Natural killer cell (primary cell): ENCODE data around the gene SPOCD1. TPM values are rescaled to one million over a fixed set of nuclear protein-coding genes. Genes with fewer than 3 reads are reported as not detected.
A peak's percentile ranks its signal among the peaks of the same experiment; 100 is the strongest.
"Not testable (repeated sequence)": the region's sequence is repeated elsewhere in the genome, so short reads cannot be mapped to it uniquely, and the experiment has no call there.

Source experiments
- ATAC-seq, 3 donors: fragments of 150-1000 bp in 2 of 3; fragments of 200-7000 bp in 1 of 3; cut with Tn5 transposase; 1 replicate in 1 of 3; 2 replicates in 2 of 3; pipeline ENCODE4 v1.10.0; 2021; ENCODE audit warnings: mild to moderate bottlenecking in 2 of 3, moderate library complexity in 2 of 3
- DNase-seq, 2 donors: peaks; one replicate each; pipeline versions ENCODE4 v3.0.0 to v3.0.0-alpha.2; 2013 to 2021; ENCODE audit warnings: mixed read lengths in 1 of 2
- H3K27ac ChIP-seq: one replicate; pipeline ENCODE4 v1.5.1; 2013; ENCODE audit warnings: mild to moderate bottlenecking, low read length
- H3K27me3 ChIP-seq: one replicate; pipeline ENCODE4 v1.6.1; 2013; ENCODE audit warnings: low read length; ENCODE audit not compliant: control insufficient read depth, insufficient read depth
- H3K36me3 ChIP-seq: one replicate; pipeline ENCODE4 v1.6.1; 2013; ENCODE audit warnings: low read length; ENCODE audit not compliant: control insufficient read depth, insufficient read depth
- H3K4me1 ChIP-seq: one replicate; pipeline ENCODE4 v1.6.1; 2013; ENCODE audit warnings: low read length; ENCODE audit not compliant: control insufficient read depth, insufficient read depth
- H3K4me3 ChIP-seq: one replicate; pipeline ENCODE4 v1.5.1; 2013; ENCODE audit warnings: low read length
- H3K9me3 ChIP-seq: one replicate; pipeline ENCODE4 v1.6.1; 2013; ENCODE audit warnings: low read length; ENCODE audit not compliant: control insufficient read depth, insufficient read depth
- H3K27ac Mint-ChIP-seq, 2 donors: one replicate each; pipeline ENCODE4 v1.8.0; 2022; ENCODE audit warnings: mild to moderate bottlenecking in 2 of 2, mixed read lengths in 2 of 2, moderate library complexity in 1 of 2
- H3K27me3 Mint-ChIP-seq, 2 donors: one replicate each; pipeline ENCODE4 v1.8.0; 2022; ENCODE audit warnings: low read depth in 2 of 2, mixed read lengths in 2 of 2
- H3K36me3 Mint-ChIP-seq: one replicate; pipeline ENCODE4 v1.8.0; 2022; ENCODE audit warnings: mixed read lengths
- H3K4me1 Mint-ChIP-seq, 2 donors: one replicate each; pipeline ENCODE4 v1.8.0; 2022; ENCODE audit warnings: mixed read lengths in 2 of 2
- H3K4me3 Mint-ChIP-seq: one replicate; pipeline ENCODE4 v1.8.0; 2022; ENCODE audit warnings: mild to moderate bottlenecking, moderate library complexity, mixed read lengths
- H3K9me3 Mint-ChIP-seq, 2 donors: one replicate each; pipeline ENCODE4 v1.8.0; 2022; ENCODE audit warnings: mixed read lengths in 2 of 2
- WGBS: methylation state at CpG from one replicate; pipeline ENCODE4 v1.1.7; 2013; ENCODE audit warnings: missing lambda C conversion rate; ENCODE audit not compliant: insufficient coverage; 5-methylcytosine and 5-hydroxymethylcytosine counted together
- intact Hi-C: fragments of 100-400 bp; cut with micrococcal nuclease; formaldehyde crosslinking; loops from one replicate; pipeline ENCODE4 v1.14.2; 2022
- total RNA-seq, 4 donors: library from RNA; stranded (reverse); fragments of 120-200 nt in 1 of 4; gene quantifications; one replicate each; pipeline versions ENCODE4 v1.2.3 to v1.2.4, GENCODE V29; 2013 to 2022
- TF ChIP-seq, protein P1 (sequence below): fragments of 200-600 bp; IDR thresholded peaks from one replicate; pipeline ENCODE4 v1.8.0; 2022; ENCODE audit warnings: antibody characterized with exemption

The SPOCD1 gene
- total RNA-seq, 3 donors from 2014 or later (not counting 1 experiment from before 2014, with no cell fraction given) = 0.54 to 0.68 TPM; not detected in 1

GRCh38 chr1:31818206-31818605 is 2.4 kb upstream of the SPOCD1 start:
- no peaks in the 10 kb centered on the region for H3K36me3 ChIP-seq
- no peaks in the 10 kb centered on the region for H3K27me3 ChIP-seq
- TF ChIP-seq, protein P1, sequence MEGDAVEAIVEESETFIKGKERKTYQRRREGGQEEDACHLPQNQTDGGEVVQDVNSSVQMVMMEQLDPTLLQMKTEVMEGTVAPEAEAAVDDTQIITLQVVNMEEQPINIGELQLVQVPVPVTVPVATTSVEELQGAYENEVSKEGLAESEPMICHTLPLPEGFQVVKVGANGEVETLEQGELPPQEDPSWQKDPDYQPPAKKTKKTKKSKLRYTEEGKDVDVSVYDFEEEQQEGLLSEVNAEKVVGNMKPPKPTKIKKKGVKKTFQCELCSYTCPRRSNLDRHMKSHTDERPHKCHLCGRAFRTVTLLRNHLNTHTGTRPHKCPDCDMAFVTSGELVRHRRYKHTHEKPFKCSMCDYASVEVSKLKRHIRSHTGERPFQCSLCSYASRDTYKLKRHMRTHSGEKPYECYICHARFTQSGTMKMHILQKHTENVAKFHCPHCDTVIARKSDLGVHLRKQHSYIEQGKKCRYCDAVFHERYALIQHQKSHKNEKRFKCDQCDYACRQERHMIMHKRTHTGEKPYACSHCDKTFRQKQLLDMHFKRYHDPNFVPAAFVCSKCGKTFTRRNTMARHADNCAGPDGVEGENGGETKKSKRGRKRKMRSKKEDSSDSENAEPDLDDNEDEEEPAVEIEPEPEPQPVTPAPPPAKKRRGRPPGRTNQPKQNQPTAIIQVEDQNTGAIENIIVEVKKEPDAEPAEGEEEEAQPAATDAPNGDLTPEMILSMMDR = no peak
- H3K4me1 Mint-ChIP-seq = peaks cover 11 to 20% of the 10 kb centered on the region in 2 donors
- peaks cover 5% of the 10 kb centered on the region for H3K4me1 ChIP-seq
- H3K27ac ChIP-seq = no peak overlapping the region
- intact Hi-C loops = no loop called here
- DNase-seq = no peak
- H3K9me3 ChIP-seq = no peaks in the 10 kb centered on the region
- H3K4me3 Mint-ChIP-seq = no peak overlapping the region
- no peaks in the 10 kb centered on the region for H3K36me3 Mint-ChIP-seq
- no peak for ATAC-seq
- WGBS = no CpG with 5 or more reads among the region's 1 CpG
- H3K27me3 Mint-ChIP-seq = no peaks in the 10 kb centered on the region
- no peak overlapping the region for H3K4me3 ChIP-seq
- no peak overlapping the region for H3K27ac Mint-ChIP-seq
- no peaks in the 10 kb centered on the region for H3K9me3 Mint-ChIP-seq

DNA sequence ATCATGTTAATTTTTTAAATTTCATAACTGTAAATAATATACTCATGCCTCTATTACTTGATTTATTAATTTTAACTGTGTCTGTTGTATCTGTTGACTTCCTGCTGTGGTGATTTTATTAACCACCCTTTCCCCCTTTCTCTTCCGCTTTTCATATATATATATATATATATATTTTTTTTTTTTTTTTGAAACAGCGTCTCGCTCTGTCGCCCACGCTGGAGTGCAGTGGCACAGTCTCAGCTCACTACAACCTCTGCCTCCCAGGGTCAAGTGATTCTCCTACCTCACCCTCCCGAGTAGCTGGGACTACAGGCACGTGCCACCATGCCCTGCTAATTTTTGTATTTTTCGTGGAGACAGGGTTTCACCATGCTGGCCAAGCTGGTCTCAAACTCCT is 1.1 kb upstream of the SPOCD1 start:
- Mint-ChIP-seq H3K4me1 (peaks cover 11 to 20% of the 10 kb centered on the region in 2 donors), H3K4me3 (peak overlapping the region; percentile 46), H3K27ac (peak overlapping the region in 1 of 2 donors; percentile 64)
- H3K36me3 ChIP-seq, H3K9me3 Mint-ChIP-seq, H3K27me3 ChIP-seq, H3K36me3 Mint-ChIP-seq, H3K4me3 ChIP-seq, H3K27ac ChIP-seq, H3K9me3 ChIP-seq, H3K4me1 ChIP-seq, DNase-seq, H3K27me3 Mint-ChIP-seq: not testable (repeated sequence)
- intact Hi-C loops = loop anchor here (1.0 kb wide), 1 partner anchor 147 kb away; no protein-coding TSS in a partner anchor
- WGBS = 8% methylated on average over 7 of the region's 8 CpGs
- ATAC-seq = peak in 1 of 3 donors; percentile 33

DNA sequence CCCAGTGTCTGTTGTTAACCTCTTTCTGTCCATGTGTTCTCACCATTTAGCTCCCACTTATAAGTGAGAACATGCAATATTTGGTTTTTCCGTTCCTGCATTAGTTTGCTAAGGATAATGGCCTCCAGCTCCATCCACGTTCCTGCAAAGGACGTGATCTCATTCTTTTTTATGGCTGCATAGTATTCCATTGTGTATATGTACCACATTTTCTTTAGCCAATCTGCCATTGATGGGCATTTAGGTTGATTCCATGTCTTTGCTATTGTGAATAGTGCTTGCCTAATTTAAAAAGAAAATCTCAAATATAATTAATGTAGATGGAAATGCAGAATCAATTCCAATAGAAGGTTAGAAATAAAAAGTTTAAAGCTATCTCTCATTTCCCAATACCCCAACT is 679 bp upstream of the SPOCD1 start:
- WGBS = 100% methylated on average over 3 of the region's 3 CpGs
- not testable (repeated sequence) for ATAC-seq, H3K4me1 ChIP-seq, H3K27me3 ChIP-seq, H3K36me3 Mint-ChIP-seq, H3K27ac ChIP-seq, H3K9me3 ChIP-seq, DNase-seq, H3K9me3 Mint-ChIP-seq, H3K4me3 ChIP-seq, H3K27me3 Mint-ChIP-seq, H3K36me3 ChIP-seq
- H3K4me3 Mint-ChIP-seq = peak overlapping the region; percentile 46
- peaks cover 11 to 20% of the 10 kb centered on the region in 2 donors for H3K4me1 Mint-ChIP-seq
- H3K27ac Mint-ChIP-seq = peak overlapping the region in 1 of 2 donors; percentile 64
- intact Hi-C loops = loop anchor here (1.0 kb wide), 1 partner anchor 148 kb away; no protein-coding TSS in a partner anchor

DNA sequence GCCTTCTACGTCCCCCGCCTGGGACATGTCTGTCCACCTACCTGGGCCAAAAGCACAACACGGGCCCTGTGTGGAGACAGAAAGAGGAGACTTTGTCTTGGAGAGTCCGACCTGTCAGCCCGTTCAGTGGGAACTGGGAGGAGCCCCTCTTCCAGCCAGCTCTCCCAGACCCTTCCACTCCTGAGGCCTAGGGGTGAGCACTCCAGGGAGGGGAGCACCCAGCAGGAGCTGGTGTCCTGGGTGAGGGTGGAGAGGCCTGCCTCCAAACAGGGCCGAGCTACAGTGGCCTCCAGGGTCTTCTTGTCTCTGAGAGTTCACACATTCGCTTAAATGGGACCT is 546 bp downstream of the SPOCD1 start:
- intact Hi-C loops = no loop called here
- Mint-ChIP-seq H3K36me3 (no peaks in the 10 kb centered on the region), H3K27me3 (no peaks in the 10 kb centered on the region), H3K4me1 (peaks cover 11 to 20% of the 10 kb centered on the region in 2 donors), H3K27ac (peak overlapping the region in 1 of 2 donors; percentile 57), H3K4me3 (no peak overlapping the region), H3K9me3 (no peaks in the 10 kb centered on the region)
- Histone ChIP-seq H3K4me3 (no peak overlapping the region), H3K4me1 (peaks cover 5% of the 10 kb centered on the region), H3K27me3 (no peaks in the 10 kb centered on the region), H3K27ac (no peak overlapping the region), H3K36me3 (no peaks in the 10 kb centered on the region), H3K9me3 (no peaks in the 10 kb centered on the region)
- ATAC-seq = no peak
- 100% methylated on average over 6 of the region's 7 CpGs for WGBS
- TF ChIP-seq, protein P1 = no peak
- DNase-seq = no peak
